Bronchial epithelial cell (primary cell): Measurements from ENCODE around the gene DEDD2. TPM values are rescaled to one million over a fixed set of nuclear protein-coding genes. Genes with fewer than 3 reads are reported as not detected.

Experiments used
- DNase-seq: peaks from one replicate; pipeline ENCODE4 v3.0.0-alpha.2; 2010; ENCODE audit warnings: low read depth
- FAIRE-seq: peaks from 2 replicates; lab custom pipeline; 2011; peaks lifted over from hg19 to GRCh38; lab: Jason Lieb, UNC
- H3K27me3 ChIP-seq: 2 replicates; pipeline ENCODE4 v1.5.1; 2011; ENCODE audit warnings: low read length; ENCODE audit not compliant: control insufficient read depth, insufficient read depth
- H3K36me3 ChIP-seq: 2 replicates; pipeline ENCODE4 v1.5.1; 2011; ENCODE audit warnings: low read length; ENCODE audit not compliant: control insufficient read depth, insufficient read depth
- H3K4me3 ChIP-seq: 2 replicates; pipeline ENCODE4 v1.5.1; 2011; ENCODE audit warnings: mild to moderate bottlenecking, low read depth, low read length, control low read depth
- total RNA-seq: library from RNA; depleted of rRNA; stranded (reverse); fragments of >200 nt; gene quantifications from 2 replicates; pipeline ENCODE4 v1.2.1, GENCODE V29; 2014
- TF ChIP-seq, protein P1 (sequence below): IDR thresholded peaks from 2 replicates; pipeline ENCODE4 v1.5.1; 2011; ENCODE audit warnings: mild to moderate bottlenecking, moderate library complexity, low read length, control low read depth, inconsistent platforms; ENCODE audit not compliant: insufficient read depth, severe bottlenecking

Gene DEDD2
- total RNA-seq, 1 donor from 2014 or later, result 28.7 TPM

GRCh38 chr19:42224940-42225717 lies 7.7 kb upstream of the DEDD2 start:
- DNase-seq, result no peak
- TF ChIP-seq, protein P1, sequence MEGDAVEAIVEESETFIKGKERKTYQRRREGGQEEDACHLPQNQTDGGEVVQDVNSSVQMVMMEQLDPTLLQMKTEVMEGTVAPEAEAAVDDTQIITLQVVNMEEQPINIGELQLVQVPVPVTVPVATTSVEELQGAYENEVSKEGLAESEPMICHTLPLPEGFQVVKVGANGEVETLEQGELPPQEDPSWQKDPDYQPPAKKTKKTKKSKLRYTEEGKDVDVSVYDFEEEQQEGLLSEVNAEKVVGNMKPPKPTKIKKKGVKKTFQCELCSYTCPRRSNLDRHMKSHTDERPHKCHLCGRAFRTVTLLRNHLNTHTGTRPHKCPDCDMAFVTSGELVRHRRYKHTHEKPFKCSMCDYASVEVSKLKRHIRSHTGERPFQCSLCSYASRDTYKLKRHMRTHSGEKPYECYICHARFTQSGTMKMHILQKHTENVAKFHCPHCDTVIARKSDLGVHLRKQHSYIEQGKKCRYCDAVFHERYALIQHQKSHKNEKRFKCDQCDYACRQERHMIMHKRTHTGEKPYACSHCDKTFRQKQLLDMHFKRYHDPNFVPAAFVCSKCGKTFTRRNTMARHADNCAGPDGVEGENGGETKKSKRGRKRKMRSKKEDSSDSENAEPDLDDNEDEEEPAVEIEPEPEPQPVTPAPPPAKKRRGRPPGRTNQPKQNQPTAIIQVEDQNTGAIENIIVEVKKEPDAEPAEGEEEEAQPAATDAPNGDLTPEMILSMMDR, result no peak
- Histone ChIP-seq H3K36me3 (peaks cover 21% of the 10 kb centered on the region), H3K4me3 (no peak overlapping the region), H3K27me3 (no peaks in the 10 kb centered on the region)
- no peak for FAIRE-seq

- H3K36me3 ChIP-seq, result peaks cover 5% of the 10 kb centered on the region
- DNase-seq, result no peak
- TF ChIP-seq, protein P1, result no peak
- no peak for FAIRE-seq
- H3K4me3 ChIP-seq, result peak overlapping the region; percentile 74
- H3K27me3 ChIP-seq, result no peaks in the 10 kb centered on the region
Measured at GRCh38 chr19:42220751-42221097, 3.2 kb upstream of the DEDD2 start.

GRCh38 chr19:42219812-42220750 lies 2.6 kb upstream of the DEDD2 start, which contains the start of gene ZNF526:
TSS of gene ZNF526 (plus strand) at chr19:42220312. CDS start at chr19:42224404, 4,092 bp downstream.
- DNase-seq (peak; percentile 93), FAIRE-seq (no peak)
- Histone ChIP-seq H3K27me3 (no peaks in the 10 kb centered on the region), H3K4me3 (peak within 1 kb of the TSS; percentile 74), H3K36me3 (peaks cover 4% of the 10 kb centered on the region)
- TF ChIP-seq, protein P1, result no peak

GRCh38 chr19:42216653-42217519 lies 591 bp downstream of the DEDD2 start:
- no peak for FAIRE-seq
- no peaks in the 10 kb centered on the region for H3K36me3 ChIP-seq
- TF ChIP-seq, protein P1, result no peak
- H3K27me3 ChIP-seq, result no peaks in the 10 kb centered on the region
- H3K4me3 ChIP-seq, result peak overlapping the region; percentile 86
- DNase-seq, result no peak

DNA sequence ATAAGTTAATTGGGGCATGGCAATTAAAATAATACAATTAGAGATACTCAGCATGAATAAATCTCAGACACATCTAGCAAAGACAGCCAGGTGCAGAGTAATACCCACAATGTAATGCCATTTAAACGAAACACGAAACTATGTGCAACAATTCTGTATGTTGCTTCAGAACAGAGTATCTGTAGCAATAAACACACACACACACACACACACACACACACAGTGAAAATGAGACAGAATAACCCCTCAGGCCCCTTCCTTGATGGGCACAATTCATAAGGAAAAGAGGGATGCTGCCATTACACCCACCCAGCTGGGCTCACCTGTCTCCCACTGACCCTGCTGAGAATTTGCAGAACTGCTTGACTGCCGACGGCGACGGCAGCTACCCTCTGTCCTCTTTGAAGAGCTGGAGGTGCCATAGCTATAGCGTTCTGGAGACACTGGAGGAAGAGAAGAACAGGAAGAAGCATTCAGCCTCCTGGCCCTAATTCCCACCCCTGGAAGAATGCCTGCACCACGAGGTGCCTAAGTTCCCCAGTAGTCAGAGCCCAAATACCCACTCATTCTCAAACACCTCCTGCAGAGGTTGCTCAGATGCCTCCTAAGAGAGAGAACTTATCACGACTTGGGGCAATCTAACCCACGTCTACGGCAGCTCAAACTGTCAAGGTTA lies 2.5 kb downstream of the DEDD2 start:
- FAIRE-seq, result no peak

More for the DNA sequence above, 2.5 kb downstream of the DEDD2 start:
- TF ChIP-seq, protein P1, result no peak
- no peak for DNase-seq
- Histone ChIP-seq H3K36me3 (peaks cover under 1% of the 10 kb centered on the region), H3K27me3 (no peaks in the 10 kb centered on the region), H3K4me3 (no peak overlapping the region)
